Measurements from ENCODE around the gene NUDCD3. TPM values are rescaled to one million over a fixed set of nuclear protein-coding genes. Genes with fewer than 3 reads are reported as not detected.
A peak's percentile ranks its signal among the peaks of the same experiment; 100 is the strongest.

Gene NUDCD3
- total and polyA plus RNA-seq, 7 donors: 34.6 to 140 (median 97.7) TPM

DNA sequence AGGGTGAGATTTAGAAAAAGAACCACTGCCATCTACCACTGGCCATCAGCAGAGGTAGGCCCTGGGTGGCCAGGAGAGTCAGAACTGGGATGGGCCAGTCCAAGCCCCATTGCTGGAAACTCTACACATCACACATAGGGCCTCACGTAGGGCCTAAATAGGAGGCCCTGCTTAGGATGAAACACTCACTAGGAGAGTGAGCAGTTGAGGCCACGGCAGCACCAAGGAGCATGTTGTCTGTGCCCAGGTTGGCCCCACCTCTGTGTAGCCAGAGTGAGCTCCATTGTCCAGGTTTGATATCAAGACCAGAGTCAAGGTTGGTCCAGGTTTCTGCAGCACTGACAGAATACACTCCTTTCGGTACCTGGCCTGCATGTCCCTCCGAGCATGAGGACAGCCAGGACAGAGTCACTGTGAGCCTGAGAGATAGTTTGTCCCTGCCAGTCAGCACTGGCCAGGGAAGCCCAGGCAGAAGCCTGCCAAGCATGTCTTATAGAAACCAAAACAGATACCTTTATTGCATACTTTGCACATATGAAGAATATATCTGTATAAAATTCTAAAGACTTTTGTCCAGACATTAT is 87.2 kb downstream of the NUDCD3 start:
- H3K27me3 ChIP-seq (ENCODE audit: insufficient read depth in 3 of 3, low read length in 2 of 3): no peaks in the 10 kb centered on the region
- ATAC-seq: no peak
- WGBS, 3 donors: 72 to 73% (median 72%) methylated on average over 4 of the region's 4 CpGs
- H3K9me3 ChIP-seq: no peaks in the 10 kb centered on the region
- peaks cover 0 to 21% of the 10 kb centered on the region in 2 donors for H3K36me3 ChIP-seq (ENCODE audit: insufficient read depth in 1 of 2, low read depth in 1 of 2)
- TF ChIP-seq, protein P1, sequence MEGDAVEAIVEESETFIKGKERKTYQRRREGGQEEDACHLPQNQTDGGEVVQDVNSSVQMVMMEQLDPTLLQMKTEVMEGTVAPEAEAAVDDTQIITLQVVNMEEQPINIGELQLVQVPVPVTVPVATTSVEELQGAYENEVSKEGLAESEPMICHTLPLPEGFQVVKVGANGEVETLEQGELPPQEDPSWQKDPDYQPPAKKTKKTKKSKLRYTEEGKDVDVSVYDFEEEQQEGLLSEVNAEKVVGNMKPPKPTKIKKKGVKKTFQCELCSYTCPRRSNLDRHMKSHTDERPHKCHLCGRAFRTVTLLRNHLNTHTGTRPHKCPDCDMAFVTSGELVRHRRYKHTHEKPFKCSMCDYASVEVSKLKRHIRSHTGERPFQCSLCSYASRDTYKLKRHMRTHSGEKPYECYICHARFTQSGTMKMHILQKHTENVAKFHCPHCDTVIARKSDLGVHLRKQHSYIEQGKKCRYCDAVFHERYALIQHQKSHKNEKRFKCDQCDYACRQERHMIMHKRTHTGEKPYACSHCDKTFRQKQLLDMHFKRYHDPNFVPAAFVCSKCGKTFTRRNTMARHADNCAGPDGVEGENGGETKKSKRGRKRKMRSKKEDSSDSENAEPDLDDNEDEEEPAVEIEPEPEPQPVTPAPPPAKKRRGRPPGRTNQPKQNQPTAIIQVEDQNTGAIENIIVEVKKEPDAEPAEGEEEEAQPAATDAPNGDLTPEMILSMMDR (IDR thresholded peaks at IDR 0.05): no peak
- intact Hi-C loops (cut with DNase I): no loop called here
- DNase-seq: no peak
- no peak overlapping the region for H3K4me3 ChIP-seq
- H3K4me1 ChIP-seq: peaks cover 20% of the 10 kb centered on the region
- H3K27ac ChIP-seq: no peak overlapping the region

DNA sequence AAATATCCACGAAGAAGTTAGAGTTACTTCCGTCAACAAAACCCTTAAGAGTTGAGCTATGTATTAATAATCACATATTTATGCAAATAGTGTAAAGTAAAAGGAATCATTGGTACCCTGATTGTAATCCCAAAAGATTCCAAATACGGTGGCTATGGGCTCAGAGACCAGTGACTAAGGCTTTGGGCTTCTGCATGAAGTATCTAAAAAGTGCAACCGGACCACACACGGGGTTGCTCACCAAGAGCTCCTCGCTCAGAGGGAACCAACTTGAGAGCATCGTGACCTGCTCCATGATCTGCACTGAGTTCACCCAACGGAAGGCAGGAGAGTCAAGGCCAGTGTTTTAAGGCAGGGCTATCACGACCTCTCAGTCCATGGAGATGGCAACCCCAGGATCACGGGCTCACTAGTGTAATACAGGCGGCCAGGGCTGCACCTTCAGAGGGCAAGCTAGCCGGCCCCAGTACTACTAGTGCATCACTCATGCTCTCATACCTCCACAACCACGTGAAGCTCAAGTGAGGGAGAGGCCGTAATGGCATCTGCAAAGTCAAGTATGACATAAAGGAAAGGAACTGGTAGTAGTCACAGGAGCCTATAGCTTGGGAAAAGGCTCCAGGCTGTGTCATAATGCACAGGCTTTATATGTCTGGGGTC is 87.9 kb downstream of the NUDCD3 start:
- DNase-seq (no peak), ATAC-seq (no peak)
- H3K27me3 ChIP-seq (ENCODE audit: insufficient read depth in 3 of 3, low read length in 2 of 3): no peaks in the 10 kb centered on the region
- H3K4me1 ChIP-seq: peaks cover 27% of the 10 kb centered on the region
- H3K36me3 ChIP-seq (ENCODE audit: insufficient read depth in 1 of 2, low read depth in 1 of 2): peaks cover 0 to 21% of the 10 kb centered on the region in 2 donors
- intact Hi-C loops (cut with DNase I): no loop called here
- TF ChIP-seq, protein P1 (IDR thresholded peaks at IDR 0.05): no peak
- H3K27ac ChIP-seq: no peak overlapping the region
- WGBS, 3 donors: 97 to 98% (median 97%) methylated on average over 14 of the region's 14 CpGs
- H3K9me3 ChIP-seq: no peaks in the 10 kb centered on the region
- H3K4me3 ChIP-seq: no peak overlapping the region

DNA sequence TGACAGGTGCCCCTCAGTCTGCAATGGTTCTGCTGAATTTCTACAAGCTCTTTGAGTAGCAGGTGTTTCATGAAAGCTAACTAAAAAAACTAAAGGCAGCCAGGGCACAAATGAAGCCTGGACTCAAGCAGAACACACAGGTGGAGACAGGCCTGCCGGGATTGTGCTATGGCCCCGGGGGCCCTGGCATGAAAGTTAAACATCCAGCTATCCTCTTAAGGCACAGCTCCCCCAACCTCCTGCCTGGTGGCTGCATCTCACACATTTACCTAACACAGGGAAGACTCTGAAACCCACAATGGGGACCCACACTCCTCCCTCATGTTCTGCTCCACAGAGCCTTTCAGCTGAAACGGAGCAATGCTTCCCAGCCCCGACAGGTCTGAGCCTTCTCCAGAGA is 88.8 kb downstream of the NUDCD3 start:
- WGBS, 3 donors: 75 to 81% (median 76%) methylated on average over 4 of the region's 4 CpGs
- intact Hi-C loops (cut with DNase I): no loop called here

GRCh38 chr7:44400033-44400511 is 90.4 kb downstream of the NUDCD3 start:
- no peak for DNase-seq
- 70 to 85% (median 75%) methylated on average over 14 of the region's 14 CpGs for WGBS, 3 donors
- peaks cover 0 to 27% of the 10 kb centered on the region in 2 donors for H3K36me3 ChIP-seq (ENCODE audit: insufficient read depth in 1 of 2, low read depth in 1 of 2)

More for the DNA sequence above, 88.8 kb downstream of the NUDCD3 start:
- H3K27me3 ChIP-seq (ENCODE audit: insufficient read depth in 3 of 3, low read length in 2 of 3): no peaks in the 10 kb centered on the region
- no peak overlapping the region for H3K4me3 ChIP-seq
- no peak overlapping the region for H3K27ac ChIP-seq
- no peak for DNase-seq
- H3K36me3 ChIP-seq (ENCODE audit: insufficient read depth in 1 of 2, low read depth in 1 of 2): peaks cover 0 to 21% of the 10 kb centered on the region in 2 donors
- no peak for ATAC-seq
- TF ChIP-seq, protein P1 (IDR thresholded peaks at IDR 0.05): no peak
- peaks cover 36% of the 10 kb centered on the region for H3K4me1 ChIP-seq
- no peaks in the 10 kb centered on the region for H3K9me3 ChIP-seq

More at GRCh38 chr7:44400033-44400511, 90.4 kb downstream of the NUDCD3 start:
- H3K27me3 ChIP-seq (ENCODE audit: insufficient read depth in 3 of 3, low read length in 2 of 3): no peaks in the 10 kb centered on the region
- H3K4me3 ChIP-seq: no peak overlapping the region
- peaks cover 42% of the 10 kb centered on the region for H3K4me1 ChIP-seq
- peak overlapping the region; percentile 87 for H3K27ac ChIP-seq
- intact Hi-C loops (cut with DNase I): no loop called here
- TF ChIP-seq, protein P1 (IDR thresholded peaks at IDR 0.05): no peak
- ATAC-seq: no peak
- H3K9me3 ChIP-seq: no peaks in the 10 kb centered on the region

Measured in psoas muscle (tissue), 8 donors.